NCI-H510A treated with DMSO at 0.1 percent for 48 hours (cell line): ENCODE measurements around the gene RYR2.
A peak's percentile ranks its signal among the peaks of the same experiment; 100 is the strongest.

ENCODE experiments used
- DNase-seq: peaks from one replicate; lab custom pipeline; 2025; lab: John Stamatoyannopoulos, UW

Gene RYR2

DNA sequence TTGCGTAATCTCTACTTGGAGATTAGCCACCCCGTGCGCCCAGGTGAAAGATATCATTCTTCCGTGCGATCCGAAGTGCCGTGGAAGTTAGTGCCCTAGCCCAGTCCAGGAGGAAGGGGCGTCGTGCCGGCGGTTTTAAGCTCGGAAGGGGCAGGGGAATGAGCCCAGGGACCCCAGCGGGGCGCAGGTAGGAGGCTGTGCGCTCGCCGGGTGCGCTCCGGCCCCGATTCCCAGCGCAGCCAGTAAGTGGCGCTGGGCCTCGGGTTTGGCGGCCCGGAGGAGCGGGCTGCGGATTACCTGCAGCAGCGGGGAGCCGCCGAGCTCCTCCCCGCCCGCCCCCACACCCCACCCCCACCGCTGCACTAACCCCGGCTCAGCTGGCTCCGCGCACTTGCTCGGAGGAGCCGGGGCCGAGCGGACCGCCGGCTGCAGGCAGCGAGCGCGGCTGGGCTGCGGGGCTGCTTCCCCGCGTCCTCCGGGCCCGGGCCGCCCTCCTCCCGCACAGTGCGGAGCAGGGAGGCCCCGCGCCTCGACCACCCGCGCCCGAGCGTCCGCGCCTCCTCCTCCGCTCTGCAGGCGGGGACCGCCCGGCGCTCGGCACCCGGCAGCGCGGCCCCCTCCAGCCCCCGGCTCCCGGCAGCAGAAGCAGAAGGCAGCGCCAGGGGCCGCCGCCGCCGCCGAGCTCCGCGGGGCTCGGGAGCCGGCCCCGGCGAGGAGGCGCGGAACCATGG is at the start of gene RYR2:
Gene RYR2 (plus strand): TSS at position 390 of the 731 bp plus-strand sequence. CDS start 338 bp downstream, at position 728.
- peak; percentile 4 for DNase-seq

DNA sequence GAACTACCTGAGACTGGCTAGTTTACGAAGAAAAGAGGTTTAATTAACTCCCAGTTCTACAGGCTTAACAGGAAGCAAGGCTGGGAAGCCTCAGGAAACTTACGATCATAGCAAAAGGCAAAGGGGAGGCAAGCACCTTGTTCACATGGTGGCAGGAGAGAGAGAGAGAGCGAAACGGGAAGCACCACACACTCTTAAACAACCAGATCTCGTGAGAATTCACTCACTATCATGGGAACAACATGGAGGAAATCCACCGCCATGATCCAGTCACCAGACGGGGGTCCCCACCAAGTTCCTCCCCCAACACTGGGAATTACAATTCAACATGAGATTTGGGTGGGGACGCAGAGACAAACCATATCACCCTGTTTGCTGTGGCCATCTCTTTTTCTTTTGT is 49.5 kb upstream of the RYR2 start:
- no peak for DNase-seq

DNA sequence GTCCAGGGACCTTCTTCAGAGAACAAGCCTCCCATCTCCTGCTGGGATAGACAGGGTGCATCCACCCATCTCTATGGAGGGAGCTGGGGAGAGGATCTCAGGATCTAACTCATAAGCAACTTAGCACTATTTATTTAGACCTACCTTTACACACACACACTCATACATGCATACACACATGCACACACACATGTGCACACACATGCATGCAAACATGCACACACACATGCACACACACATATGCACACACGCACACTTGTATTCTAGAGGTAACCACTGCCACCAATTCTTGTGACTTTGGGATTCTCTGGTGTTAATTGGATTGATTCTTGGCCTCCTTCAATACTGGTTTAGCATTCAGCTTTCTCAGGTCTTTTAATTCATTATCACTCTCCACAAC is 47.5 kb upstream of the RYR2 start:
- DNase-seq = no peak

DNA sequence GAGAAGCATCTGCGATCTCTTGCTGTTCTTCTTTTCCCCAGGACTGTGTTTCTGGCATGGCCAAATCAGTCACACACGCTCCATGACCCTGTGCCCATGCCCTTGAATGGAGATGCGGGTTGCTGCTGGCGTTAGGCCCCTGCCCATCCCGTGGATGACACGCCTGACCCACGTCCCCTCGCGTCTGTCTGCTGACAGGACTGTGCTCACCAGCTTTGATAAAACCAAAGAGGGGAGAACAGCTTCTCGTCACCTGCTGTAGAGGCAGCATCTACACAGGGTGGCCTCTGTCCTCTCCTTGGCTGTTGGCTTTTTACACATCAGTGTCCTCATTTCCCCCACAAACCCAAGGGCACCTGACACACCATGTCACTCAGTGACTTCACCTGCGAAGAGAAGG is 44.6 kb upstream of the RYR2 start:
- no peak for DNase-seq

DNA sequence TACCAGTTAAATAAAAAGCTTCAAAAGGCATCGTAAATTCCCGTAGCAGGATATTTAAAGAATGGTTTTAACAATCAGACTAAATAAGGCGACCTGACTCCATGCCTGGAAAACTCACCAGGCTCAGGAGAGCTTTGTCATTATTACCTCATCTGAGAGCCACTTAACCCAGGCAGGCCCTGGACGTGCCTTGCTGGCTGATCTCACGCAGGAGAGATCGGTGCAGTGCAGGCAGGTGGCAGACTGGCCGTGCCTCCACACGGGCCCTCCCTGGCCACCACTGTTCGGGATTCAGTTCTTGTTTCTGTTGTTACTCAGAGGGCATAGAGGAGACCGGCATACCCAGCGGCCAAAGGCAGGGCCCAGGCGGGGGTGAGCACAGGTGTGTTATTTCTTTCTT is 44.1 kb upstream of the RYR2 start:
- DNase-seq = peak; percentile 63

DNA sequence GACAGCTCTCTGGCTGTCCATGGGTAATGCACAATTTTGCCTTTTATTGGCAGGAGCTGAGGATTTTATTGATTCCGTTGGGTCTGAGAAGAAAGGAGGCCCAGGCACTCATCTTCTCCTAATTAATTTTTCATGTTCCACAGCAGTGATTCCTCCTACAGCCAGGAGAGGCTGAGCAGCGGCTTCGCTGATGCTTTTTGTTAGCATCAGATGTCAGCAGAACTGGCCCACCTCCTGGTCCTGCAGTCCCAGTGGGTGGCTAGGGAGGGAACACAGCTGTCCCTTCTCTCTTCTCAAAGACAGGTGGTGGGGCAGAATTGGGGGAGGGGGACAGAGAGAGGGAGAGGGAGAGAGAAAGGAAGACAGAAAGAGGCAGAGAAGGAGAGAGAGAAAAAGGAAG is 43.4 kb upstream of the RYR2 start:
- no peak for DNase-seq

DNA sequence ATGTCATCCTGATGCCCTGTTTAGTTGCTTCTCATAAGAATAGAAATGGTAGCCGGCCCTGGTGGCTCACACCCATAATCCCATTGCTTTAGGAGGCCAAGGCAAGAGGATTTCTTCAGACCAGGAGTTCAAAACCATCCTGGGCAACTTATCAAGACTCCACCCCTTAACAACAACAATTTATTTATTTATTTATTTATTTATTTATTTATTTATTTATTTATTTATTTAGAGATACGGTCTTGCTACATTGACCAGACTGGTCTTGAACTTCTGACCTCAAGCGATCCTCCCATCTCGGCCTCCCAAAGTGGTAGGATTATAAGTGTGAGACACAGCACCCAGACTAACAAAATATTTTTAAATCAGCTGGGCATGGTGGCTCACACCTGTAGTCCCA is 41.8 kb upstream of the RYR2 start:
- no peak for DNase-seq

DNA sequence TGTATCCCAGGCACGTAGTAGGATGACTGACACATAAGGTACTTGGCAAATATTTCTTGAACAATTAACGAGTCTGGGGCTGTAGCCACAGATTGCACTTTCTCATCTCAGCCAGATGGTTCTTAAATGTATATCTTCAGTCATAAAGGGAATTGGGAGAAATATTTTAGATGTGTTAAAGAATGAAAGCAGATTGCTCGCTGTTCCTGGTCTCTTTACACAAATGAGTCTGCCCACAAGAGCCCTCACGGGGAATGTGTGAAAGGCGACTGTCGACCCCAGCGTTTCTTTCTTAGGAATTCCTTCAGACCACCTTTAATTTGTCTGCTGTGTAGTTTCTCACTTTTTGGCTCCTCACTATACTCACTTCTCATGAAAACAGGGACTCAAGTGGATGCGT is 38.5 kb upstream of the RYR2 start:
- no peak for DNase-seq

DNA sequence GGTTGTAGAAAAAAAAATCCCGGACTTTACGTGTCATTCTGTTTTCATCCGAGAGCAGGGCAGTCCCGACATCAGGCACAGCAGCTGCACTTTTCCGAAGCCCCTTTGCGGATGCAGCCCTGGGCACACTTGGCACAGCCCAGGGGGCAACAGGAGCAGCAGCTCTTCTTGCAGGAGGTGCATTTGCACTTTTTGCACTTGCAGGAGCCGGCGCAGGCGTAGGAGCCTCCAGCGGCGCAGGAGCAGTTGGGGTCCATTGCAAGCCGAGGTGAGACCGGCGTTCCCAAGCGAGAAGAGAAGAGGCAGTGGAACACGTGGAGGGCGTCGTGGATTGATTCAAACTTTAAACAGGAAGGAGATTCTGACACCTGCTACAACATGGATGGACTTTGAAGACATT is 37.9 kb upstream of the RYR2 start, which contains the start of gene MT1HL1:
Gene MT1HL1 (minus strand): TSS at position 326 of the 400 bp plus-strand sequence. CDS start 69 bp downstream, at position 257.
- no peak for DNase-seq

DNA sequence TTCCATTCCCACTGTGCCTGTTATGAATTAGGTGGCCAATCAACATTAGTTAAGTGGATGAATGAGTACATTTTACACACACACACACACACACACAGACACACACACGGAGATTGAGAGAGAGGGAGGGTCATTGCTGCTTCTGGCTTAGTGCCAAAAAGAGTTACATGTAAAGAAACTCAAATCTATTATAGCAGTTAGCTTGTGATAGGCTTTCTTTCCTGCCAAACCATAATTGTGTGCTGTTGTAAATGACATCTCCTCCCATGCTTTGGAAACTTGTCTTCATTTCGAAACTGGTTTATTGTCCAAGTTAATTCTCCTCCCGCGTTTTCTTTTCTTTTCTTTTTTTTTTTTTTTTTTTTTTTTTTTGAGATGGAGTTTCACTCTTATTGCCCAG is 36.3 kb upstream of the RYR2 start:
- no peak for DNase-seq

DNA sequence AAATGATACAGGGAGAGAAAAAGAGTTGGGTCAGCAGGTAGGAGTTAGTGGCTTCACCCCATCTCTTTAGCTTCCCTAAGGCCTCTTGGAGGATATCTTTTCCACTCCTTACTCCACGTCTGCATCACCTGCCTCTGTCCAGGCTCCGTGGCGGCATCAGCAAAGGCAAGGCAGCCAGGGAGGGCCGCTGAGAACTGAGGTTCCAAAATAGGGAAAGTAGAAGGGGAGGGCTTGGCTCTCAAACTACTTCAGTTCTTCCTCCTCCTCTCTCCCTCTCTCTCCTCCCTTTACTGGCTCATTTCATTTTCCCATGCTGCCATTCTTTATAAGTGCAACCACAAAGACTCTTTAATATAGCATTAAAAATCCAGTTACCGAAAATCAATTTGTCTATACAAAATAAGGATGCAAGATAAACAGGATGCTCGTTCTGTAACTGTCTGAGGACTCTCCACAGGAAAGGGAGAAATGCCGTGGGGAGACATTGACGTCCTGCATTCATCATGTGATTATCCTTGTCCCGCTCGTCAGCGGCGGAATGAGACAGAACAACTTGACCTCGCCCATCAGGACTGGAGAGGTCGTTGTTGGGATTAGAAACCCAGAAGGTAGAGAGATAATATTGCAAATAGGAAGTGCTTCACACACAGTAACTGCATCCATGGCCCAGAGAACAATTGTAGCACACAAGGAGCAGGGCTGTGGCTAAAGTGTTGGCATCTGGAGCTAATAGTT is 34.7 kb upstream of the RYR2 start:
- DNase-seq = no peak

DNA sequence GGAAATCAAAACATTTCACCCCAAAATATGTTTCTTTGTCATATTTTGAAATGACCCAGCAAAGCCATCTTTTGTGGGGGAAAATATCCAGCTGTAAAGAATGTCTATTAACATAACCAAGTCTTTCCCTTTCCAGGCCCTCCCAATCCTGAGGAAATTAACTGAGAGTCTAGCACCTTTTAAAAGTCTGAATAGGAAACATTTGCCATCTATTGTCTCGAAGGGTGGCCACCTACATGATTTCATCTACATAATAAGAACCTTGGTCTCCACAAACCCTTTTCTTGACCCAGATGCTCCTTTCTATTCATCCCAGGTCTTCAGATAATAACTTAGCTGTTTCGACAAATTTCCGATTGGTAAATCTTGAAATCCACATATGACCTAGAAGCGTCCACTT is 32.4 kb upstream of the RYR2 start:
- DNase-seq = no peak

DNA sequence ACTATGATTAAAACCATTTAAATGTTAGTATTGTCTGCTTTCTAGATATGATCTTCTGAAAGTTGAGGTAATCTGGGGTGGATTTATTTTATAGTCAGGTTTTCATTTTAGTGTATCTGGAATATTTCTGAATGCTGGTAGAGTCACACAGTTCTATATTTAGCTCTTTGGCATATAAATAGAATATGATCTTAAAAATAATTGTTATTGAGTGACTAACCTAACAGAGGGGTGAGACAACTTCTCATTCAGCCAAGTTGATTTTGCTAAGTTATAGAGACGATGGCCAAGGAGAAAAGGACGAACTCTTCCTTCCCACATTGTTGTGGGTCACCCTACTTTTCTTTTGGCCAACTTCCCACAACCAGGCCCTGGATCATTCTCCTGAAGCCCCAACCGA is 30.6 kb upstream of the RYR2 start:
- DNase-seq = no peak

DNA sequence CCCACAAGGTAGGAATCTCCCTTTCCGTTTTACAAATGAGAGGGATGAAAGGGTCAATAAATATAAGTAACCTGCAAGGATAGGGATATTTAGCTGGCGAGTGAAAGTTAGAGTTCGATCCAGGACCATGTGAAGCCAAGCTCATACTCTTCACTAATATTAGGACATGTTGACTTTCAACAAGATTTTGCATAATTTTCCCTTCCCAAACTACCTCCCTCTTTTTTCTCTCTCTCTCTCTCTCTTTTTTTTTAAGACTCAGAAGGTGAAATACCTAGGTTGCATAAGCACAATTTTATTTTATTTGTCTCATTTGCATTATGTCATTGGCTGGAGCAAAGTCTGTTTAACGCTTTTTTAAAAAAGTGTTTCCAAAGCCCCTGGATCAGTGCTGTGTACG is 29.6 kb upstream of the RYR2 start:
- DNase-seq = no peak

DNA sequence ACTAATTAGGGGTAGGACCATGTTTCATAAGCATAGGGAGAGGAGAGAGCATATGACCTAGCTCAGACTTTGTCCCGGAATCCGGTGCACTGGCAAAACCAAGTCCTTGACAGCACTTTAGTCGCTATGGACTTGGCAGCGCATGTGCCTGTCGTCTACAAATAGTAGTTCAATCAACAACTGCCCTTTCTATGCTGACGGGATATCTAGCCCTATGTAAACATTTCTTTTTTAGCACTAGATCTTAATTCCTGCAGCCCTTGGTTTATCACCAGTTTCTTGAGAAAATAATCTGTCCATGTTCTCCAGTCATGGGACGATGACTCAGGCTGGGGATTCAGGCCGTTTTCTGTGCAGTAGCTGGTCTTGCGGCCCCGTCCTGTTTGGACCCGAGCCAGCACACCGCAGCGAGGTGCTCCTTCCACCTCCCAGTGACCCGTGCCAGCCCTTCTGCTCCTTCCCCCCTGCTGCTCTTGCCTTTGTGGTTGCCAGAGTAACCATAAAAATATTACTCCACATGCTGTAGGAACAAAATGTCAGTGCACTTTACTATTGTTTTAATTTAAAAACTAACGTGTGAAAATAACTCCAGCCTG is 29.1 kb upstream of the RYR2 start:
- peak; percentile 51 for DNase-seq

DNA sequence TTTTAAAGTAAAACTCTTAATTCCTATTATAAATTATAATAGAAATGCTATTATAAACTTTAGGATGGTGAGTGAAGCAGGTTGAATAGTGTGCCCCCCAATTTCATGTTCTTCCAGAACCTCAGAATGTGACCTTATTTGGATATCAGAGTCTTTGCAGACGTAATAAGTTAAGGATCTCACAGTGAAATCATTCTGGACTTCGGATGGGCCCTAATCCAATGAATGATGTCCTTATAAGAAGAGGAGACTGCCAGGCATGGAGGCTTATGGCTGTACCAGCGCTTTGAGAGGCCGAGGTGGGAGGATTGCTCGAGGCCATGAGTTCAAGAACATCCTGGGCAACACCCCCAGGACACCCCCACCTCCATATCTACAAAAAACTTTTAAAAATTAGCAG is 28.4 kb upstream of the RYR2 start:
- no peak for DNase-seq

DNA sequence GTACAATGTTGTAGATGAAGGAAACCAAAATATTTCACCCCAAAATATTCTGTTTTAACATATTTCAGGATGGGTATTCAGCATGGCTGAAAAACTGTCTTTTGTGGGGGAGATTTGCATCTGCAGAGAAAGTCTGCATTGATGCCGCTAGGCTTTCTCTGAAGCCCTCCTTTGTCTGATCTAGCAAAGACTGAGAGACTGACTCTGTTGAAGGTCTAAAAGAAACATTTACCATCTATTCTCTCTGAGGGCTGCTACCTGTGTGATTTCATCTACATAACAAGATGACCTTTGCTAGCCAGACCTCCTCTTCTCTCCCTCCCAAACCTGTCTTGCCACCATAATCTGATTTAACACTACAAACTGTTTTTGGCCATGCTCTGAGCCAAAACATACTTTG is 25.4 kb upstream of the RYR2 start:
- DNase-seq = no peak

DNA sequence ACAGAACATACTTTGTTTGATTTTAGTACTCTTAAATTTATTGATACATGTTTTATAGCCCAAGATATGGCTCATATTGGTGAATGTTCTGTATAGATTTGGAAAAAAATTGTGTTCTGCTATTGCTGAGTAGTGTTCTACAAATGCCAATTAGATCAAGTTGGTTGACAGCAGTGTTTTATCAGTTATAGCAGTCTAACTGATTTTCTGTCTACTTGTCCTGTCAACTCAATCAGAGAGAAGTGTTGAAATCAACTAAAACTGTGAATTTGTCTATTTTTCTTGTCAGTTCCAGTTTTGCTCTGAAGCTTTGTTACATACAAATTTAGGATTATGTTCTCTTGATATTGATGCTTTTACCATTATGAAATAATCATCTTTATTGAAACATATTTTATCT is 23.1 kb upstream of the RYR2 start:
- DNase-seq = no peak

DNA sequence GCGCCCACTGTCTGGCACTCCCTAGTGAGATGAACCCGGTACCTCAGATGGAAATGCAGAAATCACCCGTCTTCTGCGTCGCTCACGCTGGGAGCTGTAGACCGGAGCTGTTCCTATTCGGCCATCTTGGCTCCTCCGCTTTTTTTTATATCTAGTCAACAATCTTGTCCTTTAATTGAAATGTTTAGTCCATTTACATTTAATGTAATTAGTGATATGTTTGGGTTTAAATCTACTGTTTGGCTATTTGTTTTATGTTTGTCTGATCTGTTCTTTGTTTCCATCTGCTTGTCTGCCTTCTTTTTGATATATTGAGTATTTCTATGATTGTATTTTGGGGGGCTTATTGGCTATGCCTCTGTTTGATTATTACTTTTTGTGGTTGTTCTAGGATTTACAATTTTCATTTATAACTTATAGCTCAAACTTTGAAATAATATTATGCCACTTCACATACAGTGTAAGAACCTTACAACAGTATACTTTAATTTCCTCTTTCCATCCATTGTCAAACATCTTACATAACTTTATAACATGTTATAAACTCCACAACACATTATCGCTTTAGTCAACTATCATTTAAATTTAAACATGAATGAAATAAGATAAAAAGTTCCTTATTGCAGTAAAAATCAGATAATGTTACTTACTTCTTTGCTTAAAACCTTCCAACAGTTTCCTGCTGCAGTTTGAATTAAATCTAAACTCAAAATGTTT is 16.5 kb upstream of the RYR2 start:
- no peak for DNase-seq

DNA sequence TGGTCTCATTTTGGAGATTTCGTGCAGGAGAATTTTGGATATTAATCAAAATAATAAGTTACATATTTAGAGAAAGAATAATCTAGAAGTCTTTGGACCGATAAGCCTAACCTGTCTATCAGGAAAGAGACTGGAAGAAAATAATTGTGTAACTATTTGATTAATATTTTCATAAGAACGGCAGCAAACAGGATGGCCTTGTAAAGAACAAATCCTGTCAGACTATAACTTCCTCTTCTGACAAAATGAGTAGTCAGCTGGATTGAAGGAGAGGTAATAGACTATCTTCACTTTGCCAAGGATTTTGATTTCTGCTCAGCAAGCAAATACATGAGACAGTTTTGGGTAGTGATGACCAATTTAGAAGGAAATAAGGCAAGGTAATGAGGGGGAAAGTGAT is 12.7 kb upstream of the RYR2 start:
- no peak for DNase-seq

DNA sequence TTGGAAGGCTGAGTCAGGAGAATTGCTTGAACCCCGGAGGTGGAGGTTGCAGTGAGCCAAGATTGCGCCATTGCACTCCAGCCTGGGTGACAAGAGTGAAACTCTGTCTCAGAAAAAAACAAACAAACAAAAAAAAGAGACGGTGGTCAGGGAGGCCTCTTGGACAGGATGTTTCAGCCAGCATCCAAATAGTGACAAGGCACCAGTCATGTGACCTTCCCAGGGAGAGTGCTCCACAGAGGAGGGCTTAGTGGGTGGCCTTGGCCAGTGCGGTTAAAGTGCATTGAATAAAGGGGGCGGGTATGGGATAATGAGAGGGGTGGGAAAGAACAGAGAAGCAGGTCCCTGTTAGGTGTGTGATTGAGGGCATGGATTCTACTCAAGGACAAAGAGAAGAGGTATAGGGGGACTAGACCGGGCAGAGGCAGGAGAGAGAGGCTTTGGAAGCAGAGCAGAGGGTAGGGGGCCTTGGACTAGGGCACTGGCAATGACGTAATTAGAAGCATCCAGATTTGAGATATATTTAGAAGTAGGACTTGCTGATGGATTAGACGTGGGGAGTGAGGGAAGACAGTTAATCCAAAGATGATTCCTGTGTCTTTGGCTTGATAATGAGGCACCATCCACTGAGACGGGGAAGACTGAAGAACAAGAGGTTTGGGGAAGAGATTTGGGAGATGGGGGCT is 12.0 kb upstream of the RYR2 start:
- DNase-seq = no peak

DNA sequence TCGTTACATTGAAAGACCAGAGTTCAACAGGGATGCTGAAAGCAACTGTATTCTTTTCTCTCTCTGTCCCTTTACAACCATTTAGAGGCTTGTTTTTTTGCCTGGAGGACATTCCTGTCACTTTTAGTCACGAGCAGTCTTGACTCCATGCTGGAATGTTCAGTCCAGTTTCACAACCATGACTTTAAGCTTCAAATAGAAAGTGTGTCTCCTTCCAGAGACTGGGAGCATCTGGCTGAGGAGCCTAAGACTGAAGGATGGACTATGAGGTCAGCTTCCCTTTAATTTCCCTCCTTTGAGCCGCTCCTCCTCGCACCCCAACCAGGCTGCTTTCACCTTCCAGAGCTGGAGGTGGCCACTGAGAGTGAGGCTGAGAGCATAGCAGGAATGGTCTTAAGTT is 10.5 kb upstream of the RYR2 start:
- no peak for DNase-seq
